ENCODE measurements around the gene ADIRF.
A peak's percentile ranks its signal among the peaks of the same experiment; 100 is the strongest.
"Not testable (repeated sequence)": the region's sequence is repeated elsewhere in the genome, so short reads cannot be mapped to it uniquely, and the experiment has no call there.

The ADIRF gene

GRCh38 chr10:86938260-86938659 lies 30.0 kb upstream of the ADIRF start:
- H3K9ac ChIP-seq: no peak overlapping the region
- no peak overlapping the region for H3K4me3 ChIP-seq (IDR thresholded peaks at IDR 0.05; ENCODE audit: insufficient read depth, low read depth, low read length)
- no peak for TF ChIP-seq CTCF (conservative IDR thresholded peaks at IDR 0.05; ENCODE audit: low read depth, low read length)
- no peaks in the 10 kb centered on the region for H3K27me3 ChIP-seq (ENCODE audit: insufficient read depth, low read depth)
- no peaks in the 10 kb centered on the region for H3K79me2 ChIP-seq (ENCODE audit: insufficient read depth, low read depth)
- no peak overlapping the region for H3K4me2 ChIP-seq
- no peak overlapping the region for H3K27ac ChIP-seq
- no peaks in the 10 kb centered on the region for H4K20me1 ChIP-seq (ENCODE audit: insufficient read depth)
- no peaks in the 10 kb centered on the region for H3K4me1 ChIP-seq (ENCODE audit: low read depth, poor library complexity, severe bottlenecking)
- H3K36me3 ChIP-seq (ENCODE audit: insufficient read depth): no peaks in the 10 kb centered on the region
- H2AFZ ChIP-seq (ENCODE audit: low read depth): no peak overlapping the region

DNA sequence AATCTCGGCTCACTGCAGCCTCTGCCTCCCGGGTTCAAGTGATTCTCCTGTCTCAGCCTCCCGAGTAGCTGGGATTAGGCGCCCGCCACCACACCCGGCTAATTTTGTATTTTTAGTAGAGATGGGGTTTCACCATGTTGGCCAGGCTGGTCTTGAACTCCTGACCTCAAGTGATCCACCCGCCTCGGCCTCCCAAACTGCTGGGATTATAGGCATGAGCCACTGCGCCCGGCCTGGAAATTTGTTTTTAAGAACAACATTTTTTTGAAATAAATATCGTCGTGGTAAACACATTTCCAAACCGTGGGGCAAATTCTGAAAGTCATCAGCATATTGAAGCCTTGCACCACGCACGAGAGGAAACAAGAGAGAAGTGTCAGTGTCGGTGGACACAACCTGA lies 28.2 kb upstream of the ADIRF start:
- not testable (repeated sequence) for H4K20me1 ChIP-seq (ENCODE audit: insufficient read depth); H3K4me1 ChIP-seq (ENCODE audit: low read depth, poor library complexity, severe bottlenecking); H3K9ac ChIP-seq; H3K4me3 ChIP-seq (IDR thresholded peaks at IDR 0.05; ENCODE audit: insufficient read depth, low read depth, low read length); H3K27me3 ChIP-seq (ENCODE audit: insufficient read depth, low read depth); H3K36me3 ChIP-seq (ENCODE audit: insufficient read depth); H3K79me2 ChIP-seq (ENCODE audit: insufficient read depth, low read depth); H3K27ac ChIP-seq
- H2AFZ ChIP-seq (ENCODE audit: low read depth): peak overlapping the region; percentile 66; the same call in 1 of the 2 replicates
- H3K4me2 ChIP-seq: peak overlapping the region; percentile 42; the same call in 1 of the 2 replicates

- Histone ChIP-seq H3K4me3 (IDR thresholded peaks at IDR 0.05; ENCODE audit: insufficient read depth, low read depth, low read length) (no peak overlapping the region), H3K79me2 (ENCODE audit: insufficient read depth, low read depth) (no peaks in the 10 kb centered on the region), H3K4me2 (no peak overlapping the region), H4K20me1 (ENCODE audit: insufficient read depth) (no peaks in the 10 kb centered on the region), H3K36me3 (ENCODE audit: insufficient read depth) (no peaks in the 10 kb centered on the region), H3K4me1 (ENCODE audit: low read depth, poor library complexity, severe bottlenecking) (no peaks in the 10 kb centered on the region), H3K9ac (no peak overlapping the region), H3K27ac (no peak overlapping the region), H3K27me3 (ENCODE audit: insufficient read depth, low read depth) (no peaks in the 10 kb centered on the region), H2AFZ (ENCODE audit: low read depth) (no peak overlapping the region)
- TF ChIP-seq CTCF (conservative IDR thresholded peaks at IDR 0.05; ENCODE audit: low read depth, low read length): no peak
These were observed 27.6 kb upstream of the ADIRF start for GRCh38 chr10:86940677-86941076.

DNA sequence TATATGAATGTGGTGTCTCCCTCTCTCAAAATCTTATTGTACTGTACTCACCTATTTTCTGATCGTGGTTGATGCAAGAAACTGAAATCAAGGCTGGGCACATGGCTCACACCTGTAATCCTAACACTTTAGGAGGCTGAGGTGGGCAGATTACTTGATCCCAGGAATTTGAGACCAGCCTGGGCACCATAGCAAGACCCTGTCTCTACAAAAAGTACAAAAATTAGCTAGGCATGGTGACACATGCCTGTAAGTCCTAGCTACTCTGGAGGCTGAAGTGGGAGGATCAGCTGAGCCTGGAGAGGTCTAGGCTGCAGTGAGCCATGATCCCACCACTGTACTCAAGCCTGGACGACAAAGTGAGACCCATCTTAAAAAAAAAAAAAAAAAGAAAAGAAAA lies 26.9 kb upstream of the ADIRF start:
- no peaks in the 10 kb centered on the region for H4K20me1 ChIP-seq (ENCODE audit: insufficient read depth)
- no peak overlapping the region for H3K27ac ChIP-seq
- no peaks in the 10 kb centered on the region for H3K36me3 ChIP-seq (ENCODE audit: insufficient read depth)
- H3K9ac ChIP-seq: no peak overlapping the region
- TF ChIP-seq CTCF (conservative IDR thresholded peaks at IDR 0.05; ENCODE audit: low read depth, low read length): no peak
- H3K4me2 ChIP-seq: no peak overlapping the region
- H3K27me3 ChIP-seq (ENCODE audit: insufficient read depth, low read depth): no peaks in the 10 kb centered on the region
- no peaks in the 10 kb centered on the region for H3K79me2 ChIP-seq (ENCODE audit: insufficient read depth, low read depth)
- H3K4me1 ChIP-seq (ENCODE audit: low read depth, poor library complexity, severe bottlenecking): no peaks in the 10 kb centered on the region
- H2AFZ ChIP-seq (ENCODE audit: low read depth): no peak overlapping the region
- H3K4me3 ChIP-seq (IDR thresholded peaks at IDR 0.05; ENCODE audit: insufficient read depth, low read depth, low read length): no peak overlapping the region

GRCh38 chr10:86941991-86942421 lies 26.3 kb upstream of the ADIRF start:
- H3K36me3 ChIP-seq (ENCODE audit: insufficient read depth): no peaks in the 10 kb centered on the region

More at GRCh38 chr10:86941991-86942421, 26.3 kb upstream of the ADIRF start:
- Histone ChIP-seq H3K79me2 (ENCODE audit: insufficient read depth, low read depth) (no peaks in the 10 kb centered on the region), H3K4me2 (no peak overlapping the region), H3K27me3 (ENCODE audit: insufficient read depth, low read depth) (no peaks in the 10 kb centered on the region), H3K4me1 (ENCODE audit: low read depth, poor library complexity, severe bottlenecking) (no peaks in the 10 kb centered on the region), H3K4me3 (IDR thresholded peaks at IDR 0.05; ENCODE audit: insufficient read depth, low read depth, low read length) (no peak overlapping the region), H3K9ac (no peak overlapping the region), H4K20me1 (ENCODE audit: insufficient read depth) (no peaks in the 10 kb centered on the region), H3K27ac (no peak overlapping the region), H2AFZ (ENCODE audit: low read depth) (no peak overlapping the region)
- TF ChIP-seq CTCF (conservative IDR thresholded peaks at IDR 0.05; ENCODE audit: low read depth, low read length): no peak

All from KMS-11 (cell line).